EL (cell line): ENCODE measurements around the gene COX4I1.
"Not testable (repeated sequence)": the region's sequence is repeated elsewhere in the genome, so short reads cannot be mapped to it uniquely, and the experiment has no call there.

Source experiments
- DNase-seq: peaks from one replicate; pipeline ENCODE4 v3.0.0-alpha.2; 2016

Gene COX4I1

DNA sequence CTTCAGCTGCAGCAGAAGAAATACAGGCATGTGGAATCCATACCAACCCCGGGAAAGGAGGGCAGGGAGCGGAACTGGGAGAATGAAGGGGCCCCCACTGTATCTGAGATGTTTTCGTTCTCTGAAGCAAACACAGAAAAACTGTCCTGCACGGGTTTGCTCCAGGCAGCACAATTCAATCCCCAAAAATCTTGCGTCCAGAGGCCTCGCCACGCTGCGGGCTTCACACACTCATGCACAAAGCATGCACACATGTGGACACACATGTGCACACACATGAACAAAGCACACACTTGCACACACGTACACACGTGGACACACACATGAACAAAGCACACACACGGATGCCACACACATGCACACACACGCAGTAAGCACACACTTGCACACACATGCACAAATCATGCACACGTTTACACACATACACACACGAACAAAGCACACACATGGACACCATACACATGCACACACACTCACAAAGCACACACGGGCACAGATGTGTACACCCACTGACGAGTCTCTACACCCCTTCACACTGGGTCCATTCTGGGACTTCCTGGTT is 27.3 kb downstream of the COX4I1 start:
- DNase-seq, result no peak

DNA sequence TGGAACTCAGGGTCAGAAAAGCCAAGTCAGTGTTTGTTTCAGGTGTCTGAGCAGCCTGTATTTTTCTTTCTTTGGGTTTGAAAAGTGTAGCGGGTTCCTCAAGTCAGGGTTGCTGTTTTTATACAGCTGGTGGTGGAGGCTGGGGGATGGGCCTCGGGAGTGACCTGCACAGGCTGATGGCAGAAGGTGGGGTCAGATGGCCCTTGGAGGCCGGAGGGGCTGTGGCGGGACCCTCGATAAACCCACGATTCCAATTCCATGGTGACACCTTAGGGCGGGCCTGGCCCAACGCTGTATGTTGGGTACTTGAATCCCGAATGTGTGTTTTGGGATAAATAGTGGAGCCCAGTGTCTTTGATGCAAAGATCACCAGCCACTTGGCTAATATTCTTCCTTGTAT is 28.7 kb downstream of the COX4I1 start:
- no peak for DNase-seq

DNA sequence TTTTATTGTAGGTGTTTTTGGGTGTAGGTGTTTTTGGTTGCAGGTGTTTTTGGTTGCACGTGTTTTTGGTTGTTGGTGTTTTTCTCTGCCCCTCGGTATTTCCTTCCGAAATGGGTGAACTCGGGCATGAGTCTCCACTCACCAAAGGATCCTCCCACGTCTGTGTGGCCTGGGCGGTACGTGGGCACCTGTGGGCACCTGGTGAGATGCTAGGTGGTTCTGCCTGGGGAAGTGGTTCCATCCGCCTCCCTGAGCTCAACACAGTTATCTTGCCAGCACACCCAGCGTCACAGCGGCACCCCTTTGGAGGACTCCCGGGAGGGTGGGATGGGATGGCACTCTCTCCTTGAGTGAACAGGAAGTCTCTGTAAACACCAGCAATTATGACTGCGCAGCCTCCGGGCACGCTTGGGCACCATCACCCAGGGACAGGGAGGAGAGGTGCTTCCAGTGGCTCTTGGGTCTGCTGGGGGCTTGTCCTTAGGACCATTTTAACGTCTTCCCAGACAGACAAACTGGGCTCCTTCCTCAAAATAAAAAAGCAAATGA is 29.8 kb downstream of the COX4I1 start:
- DNase-seq, result no peak

DNA sequence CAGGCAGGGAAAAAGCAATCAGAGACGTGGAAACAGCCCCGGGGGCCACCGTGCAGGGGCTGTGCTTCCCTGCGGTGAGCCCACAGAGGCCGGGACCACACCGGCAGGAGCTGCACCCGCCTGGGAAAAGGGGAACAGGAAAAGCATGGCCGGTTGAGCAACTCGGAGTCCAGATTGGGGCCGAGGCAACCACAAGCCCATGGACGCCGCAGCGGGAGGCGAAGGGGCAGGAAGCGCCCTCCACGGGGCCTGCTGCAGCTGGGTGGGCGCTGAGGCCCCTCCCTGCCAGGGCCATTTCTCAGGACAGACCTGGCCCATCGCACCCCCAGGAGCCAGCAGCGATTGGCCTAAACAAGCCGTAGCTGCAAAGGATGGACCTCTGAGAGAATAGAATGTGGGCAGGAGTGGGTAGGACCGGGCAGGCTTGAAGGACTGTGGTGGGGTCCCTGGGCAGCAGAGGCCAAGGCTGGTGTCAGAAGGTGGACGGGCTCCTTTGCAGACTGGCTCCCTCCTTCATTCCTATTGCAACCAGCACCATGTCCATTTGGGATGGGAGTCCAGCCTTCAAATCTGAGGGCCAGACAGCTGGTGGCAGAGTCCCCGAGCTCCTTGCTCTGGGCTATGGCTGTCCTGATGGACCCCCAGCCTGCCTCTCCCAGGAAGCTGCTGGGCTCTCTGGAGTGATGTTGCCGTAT is 30.4 kb downstream of the COX4I1 start:
- no peak for DNase-seq

DNA sequence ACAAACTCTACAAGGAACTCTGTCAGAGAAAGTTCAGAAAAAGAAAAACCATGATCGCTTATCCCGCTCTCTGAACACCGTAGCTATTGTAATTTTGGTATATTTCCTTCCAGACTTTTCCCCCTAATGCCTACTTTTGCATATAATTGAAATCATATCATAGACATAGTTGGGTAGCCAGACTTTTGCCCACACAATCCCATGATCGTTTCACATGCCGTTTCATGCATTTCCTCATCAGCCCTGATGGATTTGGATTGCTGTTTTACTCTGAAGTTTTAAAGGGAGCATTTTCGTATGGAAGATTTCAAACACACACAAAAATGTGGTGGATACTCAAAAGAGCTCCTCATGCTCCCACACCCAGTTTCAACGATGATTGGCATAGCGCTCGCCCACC is 31.3 kb downstream of the COX4I1 start:
- DNase-seq, result no peak

DNA sequence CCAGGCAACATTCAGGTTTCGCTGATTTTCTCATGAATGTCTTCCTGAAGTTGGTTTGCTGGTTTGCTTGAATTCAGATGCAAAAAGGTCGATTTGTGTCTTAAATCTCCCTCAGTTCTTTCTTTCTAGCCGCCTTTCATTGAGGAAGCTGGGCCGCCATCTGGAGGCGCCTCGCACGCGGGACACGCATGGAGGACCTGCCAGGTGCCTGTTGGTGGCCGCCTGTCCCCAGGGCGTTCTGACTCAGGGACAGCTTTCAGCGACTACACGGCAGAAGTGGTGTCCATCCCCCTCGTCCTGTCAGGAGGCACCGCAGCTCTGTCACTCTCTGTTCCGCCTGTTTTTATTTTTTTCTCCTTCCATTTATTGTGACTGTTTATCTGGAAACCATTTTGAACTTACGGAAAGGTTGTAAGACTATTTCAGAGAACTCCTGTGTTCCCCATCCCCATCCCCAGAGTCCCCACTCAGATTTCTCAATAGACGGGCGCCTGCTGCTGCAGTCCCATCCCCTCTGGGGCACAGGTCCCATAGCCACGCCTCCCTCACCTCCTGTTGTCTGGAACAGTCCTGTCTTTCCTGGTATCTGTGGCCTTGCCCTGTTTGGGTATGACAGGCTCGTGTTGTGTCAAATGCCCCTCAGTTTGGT is 33.2 kb downstream of the COX4I1 start:
- DNase-seq, result no peak

DNA sequence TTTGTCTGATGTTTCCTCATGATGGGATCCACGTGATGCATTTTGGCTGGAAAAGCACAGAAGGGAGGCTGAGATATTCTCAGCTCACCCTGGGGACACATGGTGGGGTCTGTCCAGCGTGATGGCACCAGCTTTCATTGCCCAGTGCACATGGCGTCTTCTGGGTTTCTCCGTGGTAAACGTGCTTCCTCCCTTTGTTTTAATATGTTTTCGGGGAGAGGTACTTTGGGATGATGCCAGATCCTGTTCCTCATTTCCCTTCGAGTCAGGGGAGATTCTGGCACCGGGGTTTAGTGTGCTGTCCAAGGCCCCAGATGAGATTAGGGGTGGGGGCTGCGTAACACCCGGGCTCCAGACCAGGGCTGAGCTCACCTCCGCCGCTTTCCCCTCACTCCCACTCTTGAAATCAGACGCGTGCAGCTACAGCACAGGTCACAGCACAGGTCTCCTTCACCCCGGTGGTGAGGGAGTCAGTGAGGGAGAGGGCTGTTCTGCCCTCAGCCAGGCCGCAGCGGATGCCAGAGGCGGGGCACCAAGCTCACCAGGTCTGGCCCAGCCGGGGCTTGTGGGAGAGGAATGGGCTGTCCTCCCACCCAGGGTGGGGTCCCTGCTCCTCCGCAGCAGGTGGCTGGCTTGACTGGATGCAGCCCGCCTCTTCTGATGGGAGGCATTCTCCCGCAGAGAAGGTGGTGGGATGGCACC is 33.9 kb downstream of the COX4I1 start:
- no peak for DNase-seq

DNA sequence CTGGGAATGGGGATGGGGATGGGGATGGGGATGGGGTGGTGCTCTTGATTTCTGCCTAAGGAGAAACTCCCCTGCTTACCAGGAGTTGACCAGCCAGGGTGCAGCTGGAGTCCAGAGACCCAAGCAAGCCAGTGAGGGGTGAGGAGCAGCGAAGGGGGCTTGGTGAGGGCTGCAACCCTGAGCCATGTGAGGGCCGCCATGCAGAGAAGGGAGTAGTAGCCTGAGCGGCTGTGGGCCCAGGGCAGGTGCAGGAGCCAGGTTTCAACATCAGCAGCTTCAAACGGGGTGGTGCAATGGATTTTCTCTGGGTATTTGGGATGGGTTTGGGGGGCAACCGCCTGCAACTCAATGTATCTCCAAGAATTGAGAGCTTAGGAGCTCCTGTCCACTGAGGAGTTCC is 35.2 kb downstream of the COX4I1 start:
- DNase-seq, result no peak

DNA sequence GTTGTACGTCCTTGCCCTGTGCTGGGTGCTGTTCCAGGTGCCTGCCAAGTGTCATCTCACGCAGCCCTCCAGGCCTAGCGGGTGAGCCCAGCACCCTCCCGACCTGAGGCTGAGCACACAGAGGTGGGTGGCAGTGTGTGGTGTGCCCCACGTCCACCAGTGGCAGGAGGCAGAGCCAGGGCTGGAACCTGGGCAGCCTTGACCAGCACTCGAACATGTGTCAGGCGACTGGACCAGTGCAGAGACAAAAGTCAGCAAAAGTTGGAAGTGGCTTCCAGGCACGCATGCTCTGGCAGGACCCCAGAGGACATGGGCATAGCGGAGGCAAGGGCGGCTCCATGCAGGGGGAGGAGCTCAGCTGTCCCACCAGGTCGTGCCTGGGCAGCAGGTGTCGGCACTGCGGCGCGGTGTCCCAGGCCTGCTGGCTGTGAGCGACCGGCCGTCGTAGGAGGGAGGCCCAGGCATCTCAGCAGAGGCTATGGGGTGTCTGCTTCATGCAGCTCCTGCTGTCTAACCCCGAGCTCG is 35.8 kb downstream of the COX4I1 start:
- no peak for DNase-seq

DNA sequence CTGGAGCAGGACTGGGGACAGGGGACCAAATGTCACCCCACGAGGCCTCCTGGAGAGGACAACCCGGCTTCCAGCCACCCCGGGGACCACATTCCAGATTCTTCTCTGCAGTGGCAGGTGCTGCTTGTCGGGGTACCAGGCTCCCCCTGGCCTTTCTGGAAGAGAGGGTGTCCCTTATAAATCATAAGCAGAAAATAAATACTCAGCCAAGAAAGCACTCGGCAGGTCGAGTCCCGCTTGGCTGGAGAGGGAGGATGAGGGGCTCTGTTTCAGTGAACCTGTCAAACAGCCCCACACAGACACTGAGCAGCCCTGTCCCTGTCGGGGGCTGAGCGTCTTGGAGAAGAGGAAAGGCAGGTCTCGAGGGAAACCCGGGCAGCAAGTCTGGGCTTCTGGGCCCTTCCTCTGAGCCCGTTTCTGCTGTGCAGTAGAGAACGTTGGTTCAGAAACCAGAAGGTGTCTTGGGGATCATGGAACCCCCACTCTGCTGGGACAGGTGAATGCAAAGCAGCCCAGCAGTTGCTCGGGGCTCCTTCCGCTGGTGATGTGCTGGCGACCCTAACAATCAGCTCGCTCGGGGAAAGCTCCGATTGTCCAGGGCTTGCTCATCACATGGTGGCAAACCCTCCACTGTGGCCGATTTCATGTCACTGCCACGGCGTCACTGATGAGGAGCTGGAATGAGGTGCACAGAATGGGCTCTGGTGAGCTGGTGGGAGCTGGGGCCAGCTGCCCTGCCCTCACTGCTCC is 36.6 kb downstream of the COX4I1 start:
- no peak for DNase-seq

DNA sequence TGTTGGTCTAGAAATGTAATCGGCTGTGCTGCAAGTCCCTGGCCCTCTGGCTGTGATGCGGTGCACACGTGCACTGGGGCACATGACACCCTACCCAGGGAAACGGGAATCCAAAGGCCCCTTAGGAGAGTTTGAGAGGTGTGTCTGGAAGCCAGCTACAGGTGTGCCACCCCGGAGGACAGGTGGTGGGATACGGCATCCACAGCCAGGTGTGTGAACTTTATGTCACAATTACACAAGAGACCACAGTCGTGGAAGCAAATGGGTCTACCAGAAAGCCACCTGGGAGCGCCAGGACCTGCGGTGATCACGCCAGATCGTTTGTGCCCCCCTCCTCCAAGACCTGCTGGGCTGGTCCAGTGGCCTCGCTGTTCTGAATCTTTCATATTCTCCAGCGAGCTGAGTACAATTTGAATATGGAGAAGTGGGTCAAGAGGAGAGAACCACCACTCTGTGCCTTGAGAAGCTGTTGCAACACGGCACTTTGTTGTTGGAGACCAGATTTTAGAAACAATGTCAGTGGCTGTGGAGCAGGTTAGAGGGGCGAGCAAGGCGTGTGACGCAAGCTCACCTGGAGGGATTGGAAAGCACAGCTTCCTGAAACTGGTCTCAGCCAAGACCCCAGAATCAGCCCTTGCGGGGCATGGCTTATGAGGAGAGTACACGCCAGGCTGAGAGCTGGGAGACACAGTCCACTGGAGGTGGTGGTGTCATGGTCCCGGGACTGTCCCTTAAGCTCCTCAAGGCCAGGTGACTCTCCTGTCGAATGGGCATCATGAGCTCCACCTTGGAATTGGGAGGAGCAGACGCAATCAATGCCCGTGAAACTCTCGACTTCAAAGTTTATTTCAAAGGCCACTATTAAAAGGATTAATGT is 37.4 kb downstream of the COX4I1 start:
- no peak for DNase-seq

DNA sequence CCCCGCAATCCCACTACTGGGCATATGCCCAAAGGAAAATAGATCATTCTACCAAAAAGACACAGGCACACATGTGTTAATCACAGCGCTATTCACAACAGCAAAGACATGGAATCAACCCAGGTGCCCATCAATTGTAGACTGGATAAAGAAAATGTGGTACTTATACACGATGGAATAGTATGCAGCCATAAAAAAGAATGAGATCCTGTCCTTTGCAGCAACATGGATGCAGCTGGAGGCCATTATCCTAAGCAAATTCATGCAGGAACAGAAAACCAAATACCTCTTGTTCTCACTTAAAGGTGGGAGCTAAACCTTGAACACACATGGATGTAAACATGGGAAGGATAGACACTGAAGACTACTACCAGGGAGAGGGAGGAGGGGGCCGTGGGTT is 38.2 kb downstream of the COX4I1 start:
- not testable (repeated sequence) for DNase-seq

DNA sequence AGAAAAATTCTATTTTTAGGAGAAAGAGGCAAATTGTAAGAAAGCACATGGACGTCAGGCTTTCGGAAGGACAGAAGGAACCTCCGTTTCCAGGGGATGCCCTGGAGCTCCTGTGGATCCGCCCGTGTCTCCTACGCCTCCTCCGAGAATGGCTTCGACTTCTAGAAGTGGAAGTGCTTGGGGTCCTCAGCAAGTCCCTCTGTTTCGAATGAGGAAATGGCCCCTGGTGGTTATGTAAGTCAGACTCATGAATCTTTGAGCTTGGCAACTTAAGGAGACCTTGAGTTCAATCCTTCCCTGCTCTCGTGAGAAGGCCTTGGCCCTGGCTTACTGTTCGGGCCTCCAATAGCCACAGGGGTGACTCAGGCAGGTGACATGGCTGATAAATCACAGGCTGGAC is 38.9 kb downstream of the COX4I1 start:
- DNase-seq, result no peak

DNA sequence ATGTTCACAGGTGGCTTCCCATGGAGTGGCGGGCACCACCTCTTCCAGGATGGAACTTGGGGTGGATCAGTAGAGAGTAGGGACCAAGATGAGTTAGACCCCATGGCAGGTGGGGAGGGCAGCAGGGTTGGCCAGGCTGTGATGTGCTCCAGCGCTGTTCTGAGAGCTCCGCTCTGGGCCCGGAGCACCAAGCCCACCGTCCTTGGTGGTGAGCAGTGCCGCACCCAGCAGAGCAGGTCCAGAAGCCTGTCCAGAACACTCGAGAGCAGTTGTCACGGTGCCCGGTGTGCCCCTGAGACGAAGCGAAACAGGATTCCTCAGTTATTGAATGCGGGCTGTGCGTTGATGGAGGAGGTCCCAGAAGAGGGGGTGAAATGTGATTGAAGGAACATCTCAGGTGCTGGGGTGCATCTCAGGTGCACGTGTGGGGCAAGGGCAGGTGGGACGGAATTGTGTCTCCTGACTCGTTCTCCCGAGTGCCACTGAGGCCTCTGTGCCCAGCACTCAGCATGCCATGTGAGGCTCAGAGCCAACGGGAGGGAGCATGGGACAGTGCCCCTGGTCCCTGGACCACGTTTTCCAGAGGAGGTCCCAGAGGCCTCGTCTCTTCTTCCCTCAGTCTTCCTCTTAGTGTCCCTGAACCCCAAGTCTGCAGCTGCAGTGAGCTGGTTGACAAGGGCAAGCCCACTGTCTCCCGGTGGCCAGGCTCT is 39.5 kb downstream of the COX4I1 start:
- no peak for DNase-seq

DNA sequence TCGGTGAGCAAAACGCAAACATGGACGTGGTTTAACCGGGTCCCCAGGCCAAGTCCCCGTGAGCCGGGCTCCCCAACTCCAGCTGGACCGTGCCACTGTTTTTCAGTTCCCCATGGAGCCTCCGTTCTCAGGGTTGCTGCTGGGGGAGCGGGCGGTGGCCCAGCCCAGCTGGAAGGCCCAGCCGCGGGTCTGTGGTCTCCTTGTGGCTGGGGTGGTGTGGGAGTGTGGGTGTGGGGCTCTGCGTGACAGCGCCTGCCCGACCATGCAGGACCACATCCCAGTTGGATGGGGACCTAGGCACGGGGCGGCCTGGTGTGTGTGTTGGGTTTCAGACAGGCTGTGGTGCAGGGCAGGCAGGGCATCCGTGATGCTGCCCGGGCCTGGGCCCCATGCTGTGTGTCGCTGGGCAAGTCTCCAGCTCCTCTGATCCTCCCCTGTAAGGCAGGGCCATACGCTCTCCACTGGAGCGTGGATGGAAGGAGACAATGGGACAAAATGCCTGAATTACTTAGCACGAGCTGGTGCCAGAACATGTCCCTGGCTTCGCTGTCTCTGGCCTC is 40.3 kb downstream of the COX4I1 start:
- DNase-seq, result no peak

DNA sequence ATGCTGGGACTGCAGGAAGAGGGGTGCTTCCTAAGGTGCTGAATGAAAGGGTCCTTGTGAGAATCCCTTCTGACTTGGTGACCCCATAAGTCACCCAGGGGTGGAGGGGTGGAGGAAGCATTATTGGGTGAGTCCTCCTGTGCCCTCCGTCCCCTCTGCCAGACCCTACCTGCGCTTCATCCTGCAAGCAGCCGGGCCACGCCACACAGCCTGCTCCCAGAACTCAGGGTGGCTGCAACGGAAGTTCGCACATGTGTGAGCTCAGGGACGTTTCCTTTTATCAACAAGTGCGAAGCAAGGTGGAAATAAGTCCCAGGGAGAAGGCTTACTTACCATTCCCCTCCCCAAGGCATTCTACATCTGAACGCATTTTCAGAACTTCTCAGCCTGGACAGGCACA is 40.9 kb downstream of the COX4I1 start:
- no peak for DNase-seq

DNA sequence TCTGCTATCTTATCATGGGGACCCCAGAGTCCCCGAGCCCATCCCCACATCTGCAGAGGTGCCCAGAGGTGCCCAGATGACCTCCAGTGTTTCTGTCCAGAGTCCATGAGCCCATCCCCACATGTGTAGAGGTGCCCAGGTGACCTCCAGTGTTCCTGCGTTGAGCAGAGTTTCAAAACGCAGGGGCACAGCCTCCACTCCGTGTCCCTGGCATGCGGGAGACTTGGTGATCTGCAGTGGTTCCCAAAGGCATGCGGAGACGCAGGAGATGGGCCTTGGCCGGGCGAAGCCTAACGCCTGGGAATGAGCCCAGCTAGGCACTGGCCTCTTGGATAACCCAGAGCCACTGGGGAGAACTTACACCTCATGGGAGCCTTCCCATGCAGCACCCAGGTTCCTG is 41.3 kb downstream of the COX4I1 start:
- no peak for DNase-seq

DNA sequence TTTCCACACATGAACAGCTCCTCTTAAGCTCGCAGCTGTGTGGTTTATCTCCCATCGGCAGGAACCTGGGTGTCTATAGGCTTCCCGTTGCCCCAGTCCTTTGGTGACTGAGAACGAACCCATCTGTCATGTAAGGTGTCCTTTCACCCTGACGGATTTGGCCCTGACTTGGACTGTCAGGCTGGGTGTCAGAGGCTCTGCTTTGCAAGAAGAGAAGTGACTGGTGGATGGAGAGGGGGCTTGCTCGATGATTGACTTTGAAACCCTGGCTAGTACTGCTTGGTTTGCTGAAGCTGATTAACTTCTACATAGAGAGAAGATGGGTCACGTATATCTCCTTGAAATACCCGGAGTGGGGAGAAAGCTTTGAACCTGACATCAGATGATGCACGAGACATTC is 42.9 kb downstream of the COX4I1 start:
- no peak for DNase-seq

DNA sequence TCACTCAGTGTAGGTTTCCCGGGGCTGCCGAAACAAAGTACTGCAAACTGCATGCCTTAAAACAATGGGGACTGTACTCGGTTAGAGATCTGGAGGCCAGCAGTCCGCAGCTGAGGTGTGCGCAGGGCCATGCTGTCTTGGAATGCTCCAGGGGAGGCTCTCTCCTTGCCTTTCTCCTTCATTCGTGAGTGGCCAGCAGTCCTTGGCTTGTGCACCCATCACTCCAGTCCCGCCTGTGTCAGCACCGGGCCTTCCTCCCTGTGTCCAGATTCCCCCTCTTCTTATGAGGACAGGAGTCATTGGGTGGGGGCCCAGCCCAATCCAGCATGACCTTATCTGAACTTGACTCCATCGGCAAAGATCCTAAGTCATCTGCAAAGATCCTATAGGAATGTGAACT is 43.4 kb downstream of the COX4I1 start:
- DNase-seq, result no peak

DNA sequence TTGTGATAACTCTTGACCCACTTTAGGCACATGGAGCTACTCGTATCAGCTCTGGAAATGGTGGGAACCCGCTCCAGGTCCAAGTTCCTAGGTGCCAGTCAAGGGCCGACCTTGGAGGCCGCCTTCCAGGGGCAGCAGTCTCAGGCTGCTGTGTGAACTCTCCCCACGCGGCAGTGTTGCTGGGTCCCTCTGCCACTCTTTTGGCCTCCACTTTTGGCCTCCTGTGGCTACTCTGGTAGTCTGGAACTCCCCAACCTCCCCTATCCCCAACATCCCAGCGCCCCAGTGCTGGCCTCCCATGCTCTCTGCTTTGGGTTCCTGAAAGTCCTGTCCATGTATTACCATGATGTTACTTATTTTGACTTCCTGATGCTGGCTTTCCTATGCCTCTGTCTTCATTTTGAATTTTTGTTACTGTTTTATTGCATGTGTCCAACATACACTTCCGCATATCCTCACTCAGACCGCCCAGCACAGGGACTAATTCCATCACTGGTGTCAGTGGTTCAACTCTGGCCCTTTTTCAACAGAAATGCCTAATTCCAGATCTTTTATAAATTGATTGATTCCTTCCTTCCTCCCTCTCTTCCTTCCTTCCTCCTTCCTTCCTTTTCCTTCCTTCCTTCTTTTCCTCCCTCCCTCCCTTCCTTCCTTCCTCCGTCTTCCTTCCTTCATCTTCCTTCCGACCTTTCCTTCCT is 44.1 kb downstream of the COX4I1 start:
- DNase-seq, result no peak
